ENCODE measurements around the gene NELFA. TPM values are rescaled to one million over a fixed set of nuclear protein-coding genes. Genes with fewer than 3 reads are reported as not detected.

NELFA gene
- total RNA-seq, 1 experiment from 2014 or later, result 56.1 TPM

GRCh38 chr4:1976416-1977352, 32.1 kb downstream of the NELFA start:
- Histone ChIP-seq H3K9me2 (ENCODE audit: insufficient read depth) (no peaks in the 10 kb centered on the region), H3K36me3 (ENCODE audit: control insufficient read depth in 1 of 2, insufficient read depth in 2 of 2, low read length in 2 of 2) (peaks cover 41 to 60% of the 10 kb centered on the region in 2 experiments), H3K27me3 (ENCODE audit: insufficient read depth, low read length) (no peaks in the 10 kb centered on the region), H4K20me1 (ENCODE audit: insufficient read depth) (peaks cover 5% of the 10 kb centered on the region; the same call in 1 of the 2 replicates), H3K79me2 (ENCODE audit: insufficient read depth, low read length) (peaks cover 28% of the 10 kb centered on the region; the same call in 1 of the 2 replicates), H2AFZ (ENCODE audit: low read depth, low read length, poor library complexity, severe bottlenecking) (no peak overlapping the region), H3K9me3 (ENCODE audit: control insufficient read depth in 1 of 2, insufficient read depth in 1 of 2, low read depth in 1 of 2, low read length in 2 of 2) (no peaks in the 10 kb centered on the region), H3K4me1 (ENCODE audit: control insufficient read depth in 1 of 2, insufficient read depth in 2 of 2, low read length in 2 of 2) (peaks cover under 1 to 10% of the 10 kb centered on the region in 2 experiments; a peak in 1 of 4 replicates), H3K9ac (ENCODE audit: low read length) (no peak overlapping the region), H3K4me2 (ENCODE audit: low read length) (no peak overlapping the region), H3K4me3 (replicated peaks in 1 of 2; ENCODE audit: low read depth in 1 of 2, low read length in 2 of 2) (no peak overlapping the region), H3K27ac (ENCODE audit: low read depth, low read length) (no peak overlapping the region)
- CTCF ChIA-PET, result no interaction called here
- RAD21 ChIA-PET (ENCODE audit: low non-redundant PET in 1 of 2, low total read pairs in 2 of 2, uncharacterized antibody in 2 of 2, unreplicated experiment in 2 of 2), result no interaction called here
- BruUV-seq (replicated peaks), result no TSS peak
- ATAC-seq (no peak), DNase-seq (ENCODE audit: low read depth, low spot score) (no peak)
- POLR2A ChIA-PET, result no interaction called here
- TF ChIP-seq POLR2AphosphoS5 (IDR thresholded peaks at IDR 0.05; ENCODE audit: low read depth, low read length) (no peak), SP1 (IDR thresholded peaks at IDR 0.05; ENCODE audit: low read depth) (no peak), ZFX (IDR thresholded peaks at IDR 0.05) (no peak), FOSL1 (IDR thresholded peaks at IDR 0.05; ENCODE audit: low read depth) (no peak), CTCF (IDR thresholded peaks at IDR 0.05 in 2 of 3, conservative IDR thresholded peaks at IDR 0.05 in 1 of 3; ENCODE audit: borderline replicate concordance in 1 of 3, insufficient read depth in 1 of 3, low read depth in 2 of 3, low read length in 2 of 3) (no peak), ZNF274 (IDR thresholded peaks at IDR 0.05; ENCODE audit: low read depth, low read length) (no peak), REST (IDR thresholded peaks at IDR 0.05; ENCODE audit: low read depth) (no peak), EZH2 (IDR thresholded peaks at IDR 0.05) (no peak), SRF (IDR thresholded peaks at IDR 0.05; ENCODE audit: low read depth) (no peak), TCF7L2 (IDR thresholded peaks at IDR 0.05; ENCODE audit: borderline replicate concordance, extremely low read depth, insufficient read depth, insufficient read length) (no peak), CBX3 (IDR thresholded peaks at IDR 0.05; ENCODE audit: low read depth) (no peak), YY1 (IDR thresholded peaks at IDR 0.05; ENCODE audit: extremely low read depth, insufficient replicate concordance, low read depth, low read length) (no peak), POLR2A (IDR thresholded peaks at IDR 0.05; ENCODE audit: borderline replicate concordance, extremely low read depth, insufficient read depth, insufficient read length) (no peak), ATF3 (IDR thresholded peaks at IDR 0.05) (no peak), SIN3A (IDR thresholded peaks at IDR 0.05; ENCODE audit: low read depth) (no peak), RAD21 (IDR thresholded peaks at IDR 0.05; ENCODE audit: low read depth) (no peak), EGR1 (IDR thresholded peaks at IDR 0.05; ENCODE audit: low read depth) (no peak)
- intact Hi-C loops (cut with micrococcal nuclease), result no loop called here

All from HCT116 (cell line).